NCI-H82 treated with DMSO at 0.1 percent for 48 hours (cell line): ENCODE results near the gene EDIL3.
"Not testable (repeated sequence)": the region's sequence is repeated elsewhere in the genome, so short reads cannot be mapped to it uniquely, and the experiment has no call there.

Source experiments
- DNase-seq: peaks from one replicate; lab custom pipeline; 2025; ENCODE audit not compliant: unreplicated experiment; lab: John Stamatoyannopoulos, UW

The EDIL3 gene

GRCh38 chr5:84379749-84380148 lies 4.9 kb downstream of the EDIL3 start:
- DNase-seq: no peak

GRCh38 chr5:84378961-84379360 lies 5.7 kb downstream of the EDIL3 start:
- no peak for DNase-seq

GRCh38 chr5:84378420-84378819 lies 6.3 kb downstream of the EDIL3 start:
- DNase-seq: no peak

- no peak for DNase-seq
Measured at GRCh38 chr5:84376346-84376745, 8.3 kb downstream of the EDIL3 start.

GRCh38 chr5:84374568-84374967 lies 10.1 kb downstream of the EDIL3 start:
- no peak for DNase-seq

GRCh38 chr5:84373506-84373905 lies 11.2 kb downstream of the EDIL3 start:
- no peak for DNase-seq

- DNase-seq: no peak
Measured at GRCh38 chr5:84372066-84372695, 12.5 kb downstream of the EDIL3 start.

- no peak for DNase-seq
Measured at GRCh38 chr5:84370176-84370575, 14.5 kb downstream of the EDIL3 start.

GRCh38 chr5:84364043-84364442 lies 20.6 kb downstream of the EDIL3 start:
- no peak for DNase-seq

- DNase-seq: no peak
Measured at GRCh38 chr5:84362061-84362720, 22.5 kb downstream of the EDIL3 start.

- no peak for DNase-seq
Measured at GRCh38 chr5:84361572-84361971, 23.1 kb downstream of the EDIL3 start.

GRCh38 chr5:84360056-84360455 lies 24.6 kb downstream of the EDIL3 start:
- no peak for DNase-seq

- DNase-seq: no peak
Measured at GRCh38 chr5:84354101-84354500, 30.6 kb downstream of the EDIL3 start.

GRCh38 chr5:84344788-84345187 lies 39.9 kb downstream of the EDIL3 start:
- DNase-seq: no peak

- DNase-seq: no peak
Measured at GRCh38 chr5:84343171-84343570, 41.5 kb downstream of the EDIL3 start.

GRCh38 chr5:84332106-84332505 lies 52.6 kb downstream of the EDIL3 start:
- no peak for DNase-seq

- DNase-seq: no peak
Measured at GRCh38 chr5:84327591-84327990, 57.1 kb downstream of the EDIL3 start.

- no peak for DNase-seq
Measured at GRCh38 chr5:84322646-84323045, 62.0 kb downstream of the EDIL3 start.

GRCh38 chr5:84317826-84318225 lies 66.9 kb downstream of the EDIL3 start:
- not testable (repeated sequence) for DNase-seq

- DNase-seq: not testable (repeated sequence)
Measured at GRCh38 chr5:84312280-84312679, 72.4 kb downstream of the EDIL3 start.

GRCh38 chr5:84309850-84310249 lies 74.8 kb downstream of the EDIL3 start:
- DNase-seq: not testable (repeated sequence)

- DNase-seq: no peak
Measured at GRCh38 chr5:84306601-84307000, 78.1 kb downstream of the EDIL3 start.

- no peak for DNase-seq
Measured at GRCh38 chr5:84304599-84304998, 80.1 kb downstream of the EDIL3 start.
